Psoas muscle (tissue), 8 donors: ENCODE results near the gene AQP11. TPM values are rescaled to one million over a fixed set of nuclear protein-coding genes. Genes with fewer than 3 reads are reported as not detected.
A peak's percentile ranks its signal among the peaks of the same experiment; 100 is the strongest.

Experiments
- ATAC-seq, 4 donors: fragments of 200-7000 bp; cut with Tn5 transposase; one replicate each; pipeline ENCODE4 v1.9.1; 2020; ENCODE audit warnings: moderate library complexity in 3 of 4, mild to moderate bottlenecking in 2 of 4
- DNase-seq, 2 donors: peaks; one replicate each; pipeline ENCODE4 v3.0.0-alpha.2; 2020
- H3K27ac ChIP-seq: fragments of 200-600 bp; one replicate; pipeline ENCODE4 v1.8.0; 2022
- H3K27me3 ChIP-seq, 3 donors: fragments of 200-600 bp in 1 of 3; one replicate each; pipeline versions ENCODE4 v1.6.1 to v1.8.0; 2013 to 2022; ENCODE audit warnings: low read length in 2 of 3, mild to moderate bottlenecking in 2 of 3, moderate library complexity in 1 of 3; ENCODE audit not compliant: insufficient read depth in 3 of 3
- H3K36me3 ChIP-seq, 2 donors: fragments of 200-600 bp in 1 of 2; one replicate each; pipeline versions ENCODE4 v1.6.1 to v1.8.0; 2013 to 2022; ENCODE audit warnings: low read depth in 1 of 2, mild to moderate bottlenecking in 1 of 2, moderate library complexity in 1 of 2; ENCODE audit not compliant: insufficient read depth in 1 of 2
- H3K4me1 ChIP-seq: fragments of 200-600 bp; one replicate; pipeline ENCODE4 v1.8.0; 2022
- H3K4me3 ChIP-seq: fragments of 200-600 bp; one replicate; pipeline ENCODE4 v1.8.0; 2022; ENCODE audit warnings: mild to moderate bottlenecking
- H3K9me3 ChIP-seq: fragments of 200-600 bp; one replicate; pipeline ENCODE4 v1.8.0; 2022
- WGBS, 3 donors: extraction: QIAGEN DNeasy Blood & Tissue Kit; methylation state at CpG; one replicate each; pipeline versions ENCODE4 v1.1.6 to v1.1.7; 2013; 5-methylcytosine and 5-hydroxymethylcytosine counted together
- intact Hi-C, 2 donors: fragments of 100-400 bp; cut with DNase I; formaldehyde crosslinking; loops; one replicate each; pipeline versions ENCODE4 v1.11.0 to v1.14.2; 2022
- polyA plus RNA-seq, 3 donors: library from polyadenylated mRNA; stranded (reverse); fragments of 200-250 nt; gene quantifications; one replicate each; pipeline ENCODE4 v1.2.3, GENCODE V29; 2013
- total RNA-seq, 4 donors: library from RNA; stranded (reverse); fragmentation: NEBNext Ultra II Directional in 2 of 4; extraction: Animal tissue kit (Norgen Biotek cat#: 25700) in 2 of 4; gene quantifications; one replicate each; pipeline versions ENCODE4 v1.2.1 to v1.2.4, GENCODE V29; 2021 to 2023
- TF ChIP-seq, protein P1 (sequence below): fragments of 200-600 bp; IDR thresholded peaks from one replicate; pipeline ENCODE4 v1.8.0; 2022; ENCODE audit warnings: antibody characterized with exemption
- donor health status: healthy with polysubstance abuse.
- donor health status: DM: no; HTN: no; CAD: no; lungs with moderate emphysema.
- donor health status: Bipolar disorder and iron deficiency.
- donor health status: healthy.
- donor health status: DM: yes; HTN: yes; CAD: no.
- donor health status: DM: no; HTN: no; CAD: no.
- donor health status: DM: no; HTN: no; CAD: no.
- donor health status: DM: yes; HTN: yes; CAD: no.

The AQP11 gene
- total and polyA plus RNA-seq, 7 donors, result 0.40 to 1.9 (median 0.70) TPM

DNA sequence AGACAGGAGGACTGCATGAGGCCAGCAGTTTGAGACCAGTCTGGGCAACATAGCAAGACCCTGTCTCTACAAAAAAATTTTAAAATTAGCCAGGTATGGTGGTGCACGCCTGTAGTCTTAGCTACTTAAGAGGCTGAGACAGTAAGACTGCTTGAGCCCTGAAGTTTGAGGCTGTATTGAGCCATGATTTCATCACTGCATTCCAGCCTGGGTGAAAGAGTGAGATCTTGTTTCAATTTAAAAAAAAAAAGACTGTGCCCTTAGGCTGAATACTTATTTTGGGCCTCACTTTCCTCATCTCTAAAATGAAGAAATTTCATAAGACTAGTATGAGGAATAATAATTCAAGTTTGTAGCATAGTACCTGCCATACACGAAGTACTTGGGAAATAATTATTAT is 6.9 kb downstream of the AQP11 start:
- no peak overlapping the region for H3K27ac ChIP-seq
- H3K27me3 ChIP-seq, result no peaks in the 10 kb centered on the region
- no peak for DNase-seq
- no peak overlapping the region for H3K4me3 ChIP-seq
- H3K4me1 ChIP-seq, result no peaks in the 10 kb centered on the region
- ATAC-seq, result peak in 1 of 4 donors; percentile 47
- no peaks in the 10 kb centered on the region for H3K9me3 ChIP-seq
- no peaks in the 10 kb centered on the region for H3K36me3 ChIP-seq
- 88 to 94% (median 89%) methylated on average over 2 of the region's 2 CpGs for WGBS, 3 donors
- TF ChIP-seq, protein P1, sequence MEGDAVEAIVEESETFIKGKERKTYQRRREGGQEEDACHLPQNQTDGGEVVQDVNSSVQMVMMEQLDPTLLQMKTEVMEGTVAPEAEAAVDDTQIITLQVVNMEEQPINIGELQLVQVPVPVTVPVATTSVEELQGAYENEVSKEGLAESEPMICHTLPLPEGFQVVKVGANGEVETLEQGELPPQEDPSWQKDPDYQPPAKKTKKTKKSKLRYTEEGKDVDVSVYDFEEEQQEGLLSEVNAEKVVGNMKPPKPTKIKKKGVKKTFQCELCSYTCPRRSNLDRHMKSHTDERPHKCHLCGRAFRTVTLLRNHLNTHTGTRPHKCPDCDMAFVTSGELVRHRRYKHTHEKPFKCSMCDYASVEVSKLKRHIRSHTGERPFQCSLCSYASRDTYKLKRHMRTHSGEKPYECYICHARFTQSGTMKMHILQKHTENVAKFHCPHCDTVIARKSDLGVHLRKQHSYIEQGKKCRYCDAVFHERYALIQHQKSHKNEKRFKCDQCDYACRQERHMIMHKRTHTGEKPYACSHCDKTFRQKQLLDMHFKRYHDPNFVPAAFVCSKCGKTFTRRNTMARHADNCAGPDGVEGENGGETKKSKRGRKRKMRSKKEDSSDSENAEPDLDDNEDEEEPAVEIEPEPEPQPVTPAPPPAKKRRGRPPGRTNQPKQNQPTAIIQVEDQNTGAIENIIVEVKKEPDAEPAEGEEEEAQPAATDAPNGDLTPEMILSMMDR, result no peak
- intact Hi-C loops, result no loop called here

DNA sequence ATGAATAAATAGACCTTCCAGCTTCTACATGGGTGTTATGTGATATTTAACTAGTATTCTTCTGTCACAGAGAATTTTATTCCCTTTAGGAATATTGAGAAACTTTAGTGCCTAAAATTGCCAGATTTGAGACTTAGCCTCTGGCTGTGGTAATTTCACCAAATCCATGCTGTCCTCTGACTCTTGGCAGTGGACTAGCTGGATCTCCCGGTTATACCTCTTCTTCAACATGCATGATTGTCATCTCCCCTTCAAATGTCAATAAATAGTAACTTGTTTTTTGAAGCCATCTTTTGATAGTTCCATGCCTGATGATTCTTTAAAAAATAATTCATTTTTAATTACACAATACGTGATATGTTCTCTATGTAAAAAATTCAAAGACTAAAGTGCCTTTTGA is 8.4 kb downstream of the AQP11 start:
- WGBS, 3 donors, result 87 to 92% (median 90%) methylated on average over 2 of the region's 2 CpGs
- TF ChIP-seq, protein P1, result no peak

DNA sequence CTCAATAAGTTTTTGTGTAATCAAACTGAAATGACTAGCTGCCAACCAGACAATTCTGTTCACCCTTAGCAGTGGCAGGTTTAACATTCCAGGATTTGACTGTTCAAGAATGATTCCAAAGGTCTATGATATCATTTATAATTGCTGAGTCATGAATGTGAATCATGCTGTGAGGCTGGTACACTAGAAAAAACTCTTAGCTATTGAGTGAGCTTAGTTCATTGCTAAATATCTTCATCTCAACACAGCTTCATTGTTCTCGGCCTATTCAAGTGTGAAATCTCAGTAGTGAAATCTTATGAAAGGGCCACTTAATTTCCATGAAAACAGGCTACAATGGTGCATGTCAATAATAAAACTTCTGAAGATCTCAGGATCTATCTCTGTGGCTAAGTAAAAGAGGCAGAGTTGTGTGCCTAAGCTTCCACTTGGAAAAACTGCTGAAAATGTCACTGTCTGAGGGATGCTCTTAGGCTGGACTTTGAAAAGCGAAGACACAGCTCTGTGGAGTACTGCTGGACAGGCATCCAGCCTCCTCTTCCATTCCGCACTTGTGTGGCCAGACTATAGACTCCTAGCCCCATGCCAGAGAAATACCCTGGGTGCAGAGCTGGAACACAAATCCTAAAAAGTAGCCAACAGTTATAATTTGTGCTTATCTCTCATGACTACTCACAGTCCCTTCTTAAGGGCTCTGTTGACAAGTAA is 12.8 kb downstream of the AQP11 start:
- TF ChIP-seq, protein P1, result no peak
- H3K9me3 ChIP-seq, result no peaks in the 10 kb centered on the region
- peak; percentile 72 to 86 (median 82) for ATAC-seq
- no peak for DNase-seq
- H3K4me1 ChIP-seq, result peaks cover 11% of the 10 kb centered on the region
- WGBS, 3 donors, result 73 to 88% (median 76%) methylated on average over 3 of the region's 3 CpGs
- no peak overlapping the region for H3K4me3 ChIP-seq
- H3K27me3 ChIP-seq, result no peaks in the 10 kb centered on the region
- peak overlapping the region; percentile 30 for H3K27ac ChIP-seq
- intact Hi-C loops, result no loop called here
- H3K36me3 ChIP-seq, result peaks cover 0 to 8% of the 10 kb centered on the region in 2 donors

More for the DNA sequence above, 8.4 kb downstream of the AQP11 start:
- no peak overlapping the region for H3K27ac ChIP-seq
- peaks cover 11% of the 10 kb centered on the region for H3K4me1 ChIP-seq
- DNase-seq (no peak), ATAC-seq (no peak)
- no peak overlapping the region for H3K4me3 ChIP-seq
- intact Hi-C loops, result no loop called here
- no peaks in the 10 kb centered on the region for H3K27me3 ChIP-seq
- no peaks in the 10 kb centered on the region for H3K36me3 ChIP-seq
- no peaks in the 10 kb centered on the region for H3K9me3 ChIP-seq

- Histone ChIP-seq H3K9me3 (no peaks in the 10 kb centered on the region), H3K27me3 (no peaks in the 10 kb centered on the region), H3K4me3 (no peak overlapping the region), H3K36me3 (peaks cover 0 to 19% of the 10 kb centered on the region in 2 donors), H3K27ac (no peak overlapping the region), H3K4me1 (peaks cover 11% of the 10 kb centered on the region)
- TF ChIP-seq, protein P1, result no peak
- WGBS, 3 donors, result 98 to 100% (median 99%) methylated on average over 2 of the region's 2 CpGs
- DNase-seq (no peak), ATAC-seq (no peak)
- intact Hi-C loops, result no loop called here
Observed at GRCh38 chr11:77604281-77604680, 14.5 kb downstream of the AQP11 start.

DNA sequence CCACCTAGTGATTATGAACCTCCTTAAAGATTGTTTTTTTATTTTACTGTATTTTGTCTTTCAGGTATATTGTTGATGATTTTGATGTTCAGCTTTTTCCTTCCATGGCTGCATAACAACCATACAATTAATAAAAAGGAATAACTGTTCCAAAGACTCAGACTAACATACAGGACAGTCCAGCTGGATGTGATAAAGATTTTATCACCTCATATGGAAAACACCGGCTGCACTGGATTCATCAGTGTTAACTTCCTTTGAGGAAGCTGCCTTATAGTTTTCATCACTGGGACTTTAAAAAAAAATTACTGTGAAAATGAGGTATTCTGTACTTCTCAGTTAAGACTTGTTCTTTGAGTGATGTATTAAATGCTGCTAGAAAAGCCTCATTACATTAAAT is 19.5 kb downstream of the AQP11 start:
- Histone ChIP-seq H3K27me3 (no peaks in the 10 kb centered on the region), H3K4me3 (no peak overlapping the region), H3K4me1 (no peaks in the 10 kb centered on the region), H3K27ac (no peak overlapping the region), H3K9me3 (no peaks in the 10 kb centered on the region), H3K36me3 (peaks cover 0 to 50% of the 10 kb centered on the region in 2 donors)
- DNase-seq, result no peak
- ATAC-seq, result no peak
- intact Hi-C loops, result no loop called here
- WGBS, 3 donors, result 50 to 61% (median 58%) methylated on average over 1 of the region's 1 CpG
- TF ChIP-seq, protein P1, result no peak
